GM19240 (cell line): ENCODE results near the gene PDZD2.
"Not testable (repeated sequence)": the region's sequence is repeated elsewhere in the genome, so short reads cannot be mapped to it uniquely, and the experiment has no call there.

Experiments used
- DNase-seq: peaks from one replicate; pipeline ENCODE4 v3.0.0; 2011; ENCODE audit warnings: low spot score; ENCODE audit not compliant: insufficient read length

The PDZD2 gene

DNA sequence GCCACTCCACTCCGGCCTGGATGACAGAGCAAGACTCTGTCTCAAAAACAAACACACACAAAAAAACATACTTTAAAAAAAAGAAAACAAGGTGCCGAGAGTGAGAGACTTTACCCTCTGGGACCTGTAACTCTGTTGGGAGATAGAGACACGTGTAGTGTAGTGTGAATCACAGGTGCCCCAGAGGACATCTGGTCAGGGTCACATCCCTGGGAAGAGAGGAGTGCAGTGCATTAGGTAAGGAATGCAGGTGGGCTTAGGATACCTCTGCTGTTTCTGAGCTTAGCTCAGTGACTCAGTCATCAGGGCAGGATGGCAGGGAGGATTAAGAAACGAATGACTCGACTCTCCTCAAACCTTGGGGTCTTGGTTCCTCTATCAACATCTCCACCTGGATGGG lies 360.5 kb downstream of the PDZD2 start:
- no peak for DNase-seq

DNA sequence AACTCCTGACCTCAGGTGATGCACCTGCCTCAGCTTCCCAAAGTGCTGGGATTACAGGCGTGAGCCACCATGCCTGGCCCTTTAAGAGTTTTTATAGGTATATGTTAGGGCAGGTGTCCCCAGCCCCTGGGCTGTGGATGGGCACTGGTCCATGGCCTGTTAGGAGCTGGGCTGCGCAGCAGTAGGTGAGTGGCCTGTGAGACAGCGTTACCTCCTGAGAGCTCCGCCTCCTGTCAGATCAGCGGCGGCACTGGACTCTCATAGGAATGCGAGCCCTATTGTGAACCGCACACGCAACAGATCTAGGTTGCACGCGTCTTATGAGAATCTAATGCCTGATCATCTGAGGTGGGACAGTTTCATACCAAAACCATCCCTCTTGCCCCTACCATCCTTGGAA lies 361.8 kb downstream of the PDZD2 start:
- DNase-seq: no peak

DNA sequence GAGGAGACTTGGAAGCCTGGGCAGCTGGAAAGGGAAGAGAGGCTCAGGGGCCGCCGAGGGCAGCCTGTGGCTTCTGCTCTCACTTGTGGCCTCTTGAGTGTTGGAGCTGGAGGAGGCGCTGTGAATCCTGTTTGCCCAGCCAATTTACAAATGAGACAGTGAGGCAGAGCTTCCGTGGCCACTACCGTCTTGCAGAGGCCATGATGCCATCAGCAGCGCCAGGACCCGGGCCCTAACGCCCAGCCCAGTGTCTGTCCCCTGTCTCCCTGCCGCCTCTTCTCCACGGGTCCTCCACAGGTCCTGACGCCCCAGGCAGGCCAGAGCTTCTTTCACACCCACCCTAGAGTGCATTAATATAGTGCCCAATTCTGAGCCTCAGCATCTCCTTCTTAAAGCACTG lies 362.4 kb downstream of the PDZD2 start:
- DNase-seq: no peak

DNA sequence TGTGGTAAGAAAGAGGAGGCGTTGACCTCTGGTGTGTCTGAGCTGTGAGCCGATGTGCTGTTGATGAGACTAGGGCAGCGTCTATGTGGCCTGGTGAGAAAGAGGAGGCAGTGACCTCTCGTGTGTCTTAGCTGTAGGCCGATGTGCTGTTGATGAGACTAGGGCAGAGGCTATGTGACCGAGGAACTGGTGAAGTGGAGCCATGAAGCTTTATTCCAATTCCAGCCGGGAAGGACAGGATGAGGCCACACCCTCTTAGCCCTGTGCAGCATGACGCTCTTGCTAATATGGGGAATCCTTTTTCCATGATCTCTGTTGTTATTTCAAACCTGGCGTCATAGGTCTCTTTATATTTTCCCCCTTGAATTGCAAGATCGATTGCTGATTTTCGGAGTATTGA lies 362.8 kb downstream of the PDZD2 start:
- no peak for DNase-seq

DNA sequence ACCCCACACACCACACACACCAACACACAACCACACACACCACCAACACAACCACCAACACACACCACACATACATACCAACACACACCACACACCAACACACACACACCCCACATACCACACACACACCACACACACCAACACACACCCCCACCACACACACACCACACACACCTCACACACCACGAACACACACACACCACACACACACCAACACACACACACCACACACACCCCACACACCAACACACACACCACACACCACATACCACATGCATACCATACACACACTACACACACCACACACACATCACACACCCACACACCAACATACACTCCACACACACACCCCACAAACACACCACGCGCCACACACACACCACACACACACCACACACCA lies 363.8 kb downstream of the PDZD2 start:
- DNase-seq: no peak

DNA sequence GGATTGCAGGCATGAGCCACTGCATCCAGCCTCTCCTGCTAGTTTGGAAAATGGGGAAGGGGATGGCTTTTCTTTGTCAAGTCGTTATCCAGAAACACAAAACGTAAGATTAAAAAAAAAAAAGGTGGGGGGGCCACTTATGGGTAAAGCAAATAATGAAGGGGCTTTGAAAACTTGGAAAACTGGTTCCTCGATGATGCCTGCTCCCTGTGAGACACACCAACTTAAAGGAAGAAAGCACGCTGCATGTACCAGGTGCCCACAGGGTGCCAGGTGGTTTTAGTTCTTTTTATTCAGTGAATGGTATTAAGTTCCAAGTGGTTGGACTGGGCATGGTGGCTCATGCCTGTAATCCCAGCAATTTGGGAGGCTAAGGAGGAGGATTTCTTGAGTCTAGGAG lies 365.1 kb downstream of the PDZD2 start:
- DNase-seq: no peak

DNA sequence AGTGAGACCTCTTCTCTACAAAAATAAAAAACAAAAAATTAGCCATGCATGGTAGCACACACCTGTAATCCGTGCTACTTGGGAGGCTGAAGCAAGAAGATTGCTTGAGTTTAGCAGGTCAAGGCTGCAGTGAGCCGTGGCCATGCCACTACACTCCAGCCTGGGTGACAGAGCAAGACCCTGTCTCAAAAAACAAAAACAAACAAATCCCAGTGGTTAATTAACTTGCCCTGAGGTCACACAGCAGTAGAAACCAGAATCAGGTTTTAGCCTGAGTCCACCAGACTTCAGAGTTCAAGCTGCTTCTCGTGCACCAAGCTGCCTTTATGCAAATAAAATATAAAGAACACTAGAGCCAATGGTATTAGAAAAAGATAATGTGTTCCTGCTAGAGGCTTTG lies 365.5 kb downstream of the PDZD2 start:
- DNase-seq: no peak

DNA sequence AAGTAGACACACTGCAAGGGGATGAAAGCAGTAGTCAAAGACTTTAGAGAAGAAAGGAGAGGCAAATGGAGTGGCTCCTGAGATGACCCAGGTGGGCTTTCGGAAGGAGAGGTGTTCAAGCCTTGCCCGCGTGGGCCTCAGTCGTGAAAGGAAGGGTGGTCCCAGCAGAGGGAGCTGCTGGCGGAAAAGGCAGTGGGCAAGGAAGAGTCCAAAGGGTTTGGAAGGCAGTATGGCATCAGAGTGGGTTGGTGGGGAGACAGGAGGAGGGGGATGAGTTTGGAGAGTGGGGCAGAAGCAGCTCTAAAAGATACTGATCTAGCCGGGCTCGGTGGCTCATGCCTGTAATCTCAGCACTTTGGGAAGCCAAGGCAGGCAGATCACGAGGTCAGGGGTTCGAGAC lies 369.8 kb downstream of the PDZD2 start:
- no peak for DNase-seq

DNA sequence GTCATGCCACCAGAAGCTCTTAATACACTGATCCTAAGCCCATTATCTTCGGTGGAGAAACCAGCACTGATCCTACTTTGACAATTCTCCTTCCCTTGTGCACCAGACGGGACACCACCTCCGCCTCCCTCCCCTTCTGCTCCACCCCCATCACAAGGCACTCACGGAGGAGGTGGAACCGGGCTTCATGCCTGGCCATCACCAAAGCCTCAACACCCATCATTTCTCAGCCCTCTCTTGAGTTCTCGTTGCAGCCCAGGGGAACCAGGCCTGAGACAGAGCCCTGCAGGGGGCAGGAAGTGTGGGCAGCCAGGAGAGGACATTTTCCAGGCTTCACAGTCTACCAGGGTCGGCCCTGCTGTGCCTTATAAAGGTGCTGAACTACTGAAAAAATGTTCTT lies 374.7 kb downstream of the PDZD2 start:
- DNase-seq: no peak

DNA sequence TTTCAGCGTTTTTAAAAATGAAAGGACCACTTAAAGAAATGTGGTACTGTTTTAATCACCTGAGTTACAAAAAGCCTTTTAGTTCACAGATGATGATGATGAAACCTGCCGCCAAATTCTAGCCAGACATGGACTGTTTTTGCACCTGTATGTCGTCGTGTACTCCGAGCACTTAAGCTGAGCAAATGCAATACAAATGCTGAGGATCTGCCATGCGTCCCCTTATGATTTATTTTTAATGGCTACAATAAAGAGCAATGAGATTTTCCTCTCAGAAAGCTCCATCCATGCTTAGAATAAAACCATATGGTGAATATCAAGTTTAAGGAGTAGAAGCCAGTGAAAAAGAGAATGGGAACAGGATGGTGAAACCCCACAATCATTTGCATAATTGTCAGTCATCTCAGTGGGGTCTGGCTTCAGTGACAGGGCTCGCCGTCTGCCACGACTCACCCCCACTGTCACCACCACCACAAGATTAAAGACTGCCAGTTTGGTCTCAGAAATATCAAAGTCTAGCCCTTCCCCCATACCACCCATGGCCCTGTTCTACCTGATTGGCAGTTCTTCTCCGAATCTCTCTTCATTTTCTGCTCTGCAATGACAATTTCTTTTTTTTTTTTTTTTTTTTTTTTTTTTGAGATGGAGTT lies 375.3 kb downstream of the PDZD2 start:
- no peak for DNase-seq

DNA sequence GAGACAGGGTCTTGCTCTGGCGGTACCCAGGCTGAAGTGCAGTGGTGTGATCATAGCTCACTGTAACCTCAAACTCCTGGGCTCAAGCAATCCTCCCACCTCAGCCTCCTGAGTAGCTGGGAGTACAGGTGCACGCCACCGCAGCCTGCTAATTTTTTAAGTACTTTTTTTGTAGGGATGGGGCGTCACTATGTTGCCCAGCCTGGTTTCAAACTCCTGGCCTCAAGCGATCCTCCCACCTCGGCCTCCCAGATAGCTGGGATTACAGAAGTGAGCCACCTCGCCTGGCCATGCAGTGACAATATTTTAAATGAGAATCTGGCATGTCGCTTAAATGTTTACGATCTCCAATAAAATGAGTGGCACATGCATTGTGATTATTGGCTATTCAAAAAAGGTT lies 376.3 kb downstream of the PDZD2 start:
- DNase-seq: not testable (repeated sequence)

DNA sequence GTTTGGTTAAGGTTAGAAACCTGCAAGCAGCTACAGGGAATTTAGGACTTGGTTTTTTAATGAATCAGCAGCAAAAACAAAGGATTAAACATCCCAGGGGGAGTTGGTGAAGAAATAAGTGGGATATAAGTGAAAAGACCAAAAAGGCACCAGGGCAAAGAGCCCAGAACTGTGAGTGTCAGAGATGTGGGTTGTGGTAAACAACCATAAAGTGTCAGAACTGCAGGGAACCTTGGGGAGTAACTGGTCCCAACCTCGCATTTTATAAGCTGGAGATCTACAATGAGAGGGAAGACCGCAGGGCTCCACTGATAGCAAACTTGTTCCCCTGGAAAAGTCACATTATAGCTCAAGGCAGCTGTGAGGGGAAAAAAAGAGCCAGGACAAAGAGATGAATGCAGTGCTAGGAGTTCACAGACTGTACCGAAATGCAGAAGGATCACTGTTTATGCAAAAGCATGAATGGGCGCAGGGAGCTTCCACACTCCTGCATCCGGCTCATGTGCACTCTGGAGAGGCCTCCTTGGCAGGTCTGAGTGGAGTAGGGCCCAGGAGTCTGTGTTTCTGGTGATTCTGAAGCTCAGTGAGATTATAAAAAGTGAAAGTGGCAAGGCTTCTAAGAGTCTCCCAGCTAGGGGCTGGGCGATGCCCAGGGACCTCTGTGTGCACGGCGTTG lies 378.9 kb downstream of the PDZD2 start:
- no peak for DNase-seq

DNA sequence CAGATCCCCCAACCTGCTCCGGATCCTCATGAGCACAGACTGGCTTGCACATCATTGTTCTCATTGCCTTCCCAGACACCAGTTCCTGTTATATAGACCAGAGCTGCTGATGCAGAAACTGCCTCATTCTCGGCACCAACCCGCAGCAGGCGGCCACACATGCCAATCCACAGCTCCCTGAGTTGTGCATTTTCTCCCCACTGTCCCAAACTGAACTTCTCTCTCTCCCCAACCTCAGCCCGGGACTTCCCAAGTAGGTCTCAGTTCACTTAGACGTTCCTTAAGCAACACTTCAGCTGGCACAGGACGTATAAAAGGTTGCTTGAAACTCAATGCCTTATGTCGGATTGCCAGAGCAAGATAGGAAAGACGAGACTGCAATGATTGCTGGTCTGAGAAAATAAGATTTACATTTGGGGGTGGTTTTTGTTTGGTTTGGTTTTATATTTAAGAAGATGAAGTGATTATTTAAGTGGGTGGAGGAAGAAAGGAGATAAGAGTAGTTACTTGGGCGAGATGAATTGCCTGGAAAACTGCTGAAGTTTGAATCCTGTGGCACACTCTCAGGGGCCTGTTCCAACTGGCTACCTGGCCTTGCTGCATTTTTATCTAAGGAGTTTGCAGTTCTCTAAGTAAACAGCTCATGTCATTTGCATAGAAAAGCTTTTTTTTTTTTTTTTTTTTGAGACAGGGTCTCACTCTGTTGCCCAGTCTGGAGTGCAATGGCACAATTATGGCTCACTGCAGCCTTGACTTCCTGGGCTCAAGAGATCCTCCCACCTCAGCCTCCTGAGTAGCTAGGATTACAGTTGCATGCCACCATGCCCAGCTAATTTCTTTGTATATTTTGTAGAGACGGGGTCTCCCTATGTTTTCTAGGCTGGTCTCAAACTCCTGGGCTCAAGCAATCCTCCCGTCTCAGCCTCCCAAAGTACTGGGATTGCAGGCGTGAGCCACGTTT lies 379.8 kb downstream of the PDZD2 start:
- no peak for DNase-seq

DNA sequence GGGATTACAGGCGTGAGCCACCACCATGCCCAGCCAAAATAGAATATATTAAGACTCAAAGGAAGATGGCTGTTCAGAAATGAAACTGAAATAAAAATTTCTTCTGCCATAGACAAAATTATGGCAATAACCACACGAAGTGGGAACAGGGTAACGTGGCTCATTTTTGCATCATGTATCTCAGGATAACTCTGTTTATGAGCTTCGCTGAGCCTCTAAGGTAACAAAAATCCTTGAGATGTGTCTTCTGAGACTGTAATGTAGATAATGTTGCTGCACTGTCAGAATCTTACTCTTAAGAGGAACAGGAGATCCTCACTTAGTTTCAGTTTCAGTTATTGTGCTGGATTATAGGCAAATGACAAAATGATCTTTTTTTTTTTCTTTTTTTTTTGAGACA lies 381.3 kb downstream of the PDZD2 start:
- DNase-seq: no peak

DNA sequence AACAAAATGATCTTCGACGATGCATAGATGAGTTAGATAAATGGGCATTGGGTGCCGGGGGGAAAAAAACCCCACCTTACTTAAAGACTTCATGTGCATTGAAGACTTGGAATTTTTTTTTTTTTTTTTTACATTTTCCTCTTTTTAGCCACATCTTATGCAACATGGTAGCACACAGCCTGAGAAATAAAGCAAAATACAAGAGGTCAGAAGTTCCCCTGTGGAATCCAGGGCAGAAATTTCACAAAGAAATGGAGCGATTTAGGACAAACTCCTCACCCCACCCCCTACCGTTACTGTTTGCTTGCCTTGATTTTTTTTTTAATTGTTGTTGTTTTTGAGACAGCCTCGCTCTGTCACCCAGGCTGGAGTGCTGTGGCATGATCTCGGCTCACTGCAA lies 382.0 kb downstream of the PDZD2 start:
- no peak for DNase-seq

DNA sequence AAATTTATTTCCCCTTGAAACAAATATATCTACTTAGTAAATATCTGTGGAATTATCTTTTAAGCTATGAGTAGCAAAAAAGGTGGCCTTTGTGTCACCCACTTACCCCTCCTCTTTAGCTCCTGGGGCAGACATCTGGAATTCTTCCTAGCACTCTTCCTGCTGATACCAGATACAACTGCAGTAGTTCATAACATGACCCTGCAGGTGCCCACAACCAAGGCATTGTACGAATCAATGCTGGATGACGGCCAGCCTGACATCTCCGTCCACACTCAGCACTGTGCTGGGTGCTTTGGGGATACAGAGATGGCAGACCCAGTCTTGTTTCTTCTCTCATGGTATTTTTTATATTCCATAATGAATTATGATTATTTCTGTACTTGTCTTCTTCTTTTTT lies 382.8 kb downstream of the PDZD2 start:
- no peak for DNase-seq

DNA sequence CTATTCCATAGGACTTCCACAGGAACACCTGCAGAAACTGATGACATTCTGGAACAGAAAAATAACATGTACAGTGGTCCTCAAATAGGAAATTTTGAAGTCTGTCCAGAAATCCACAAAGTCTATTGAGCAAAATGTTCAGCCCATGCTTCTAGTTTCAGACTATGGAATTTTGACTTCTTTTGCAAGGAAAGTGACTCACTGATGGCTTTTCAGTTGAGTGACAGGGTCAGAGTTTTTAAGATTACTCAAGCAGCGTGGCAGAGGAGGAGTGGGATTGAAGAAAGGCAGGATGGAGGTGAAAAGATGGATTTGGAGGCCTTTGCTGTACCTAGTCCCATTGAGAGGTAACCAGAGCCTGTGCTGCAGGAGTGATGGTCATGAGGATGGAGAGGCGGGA lies 383.7 kb downstream of the PDZD2 start:
- DNase-seq: no peak

DNA sequence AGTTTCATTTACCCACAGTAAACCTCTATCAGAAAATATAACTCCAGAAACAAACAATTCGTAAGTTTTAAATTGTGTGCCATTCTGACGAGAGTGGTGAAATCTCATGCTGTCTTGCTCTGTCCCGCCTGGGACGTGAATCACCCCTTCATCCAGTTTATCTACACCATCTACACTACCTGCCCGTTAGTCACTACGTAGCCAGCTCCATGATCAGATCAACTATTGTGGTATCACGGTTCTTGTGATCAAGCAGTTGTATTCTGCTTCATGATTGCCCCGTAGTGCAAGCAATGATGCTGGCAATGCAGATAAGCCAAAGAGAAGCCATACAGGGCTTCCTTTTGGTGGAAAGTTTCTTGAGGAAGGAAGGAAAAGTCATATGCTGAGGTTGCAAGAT lies 384.9 kb downstream of the PDZD2 start:
- DNase-seq: no peak

DNA sequence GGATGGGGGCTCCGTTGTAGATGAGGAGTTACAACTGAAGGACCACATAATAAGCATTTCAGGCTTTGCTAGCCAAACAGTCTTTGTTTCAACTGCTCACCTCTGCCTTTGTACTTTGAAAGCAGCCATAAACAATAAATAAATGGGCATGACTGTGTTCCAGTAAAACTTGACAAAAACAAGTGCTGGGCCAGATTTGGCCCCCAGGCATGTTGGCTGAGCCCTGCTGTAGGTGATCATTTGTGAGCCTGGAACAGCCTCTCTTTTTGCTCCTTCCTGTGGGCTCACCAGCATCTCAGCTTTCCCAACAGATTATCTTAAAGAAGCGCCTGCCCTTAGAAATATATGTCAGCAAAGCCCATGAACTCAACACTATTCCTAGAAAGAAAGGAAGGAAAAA lies 385.8 kb downstream of the PDZD2 start:
- no peak for DNase-seq

DNA sequence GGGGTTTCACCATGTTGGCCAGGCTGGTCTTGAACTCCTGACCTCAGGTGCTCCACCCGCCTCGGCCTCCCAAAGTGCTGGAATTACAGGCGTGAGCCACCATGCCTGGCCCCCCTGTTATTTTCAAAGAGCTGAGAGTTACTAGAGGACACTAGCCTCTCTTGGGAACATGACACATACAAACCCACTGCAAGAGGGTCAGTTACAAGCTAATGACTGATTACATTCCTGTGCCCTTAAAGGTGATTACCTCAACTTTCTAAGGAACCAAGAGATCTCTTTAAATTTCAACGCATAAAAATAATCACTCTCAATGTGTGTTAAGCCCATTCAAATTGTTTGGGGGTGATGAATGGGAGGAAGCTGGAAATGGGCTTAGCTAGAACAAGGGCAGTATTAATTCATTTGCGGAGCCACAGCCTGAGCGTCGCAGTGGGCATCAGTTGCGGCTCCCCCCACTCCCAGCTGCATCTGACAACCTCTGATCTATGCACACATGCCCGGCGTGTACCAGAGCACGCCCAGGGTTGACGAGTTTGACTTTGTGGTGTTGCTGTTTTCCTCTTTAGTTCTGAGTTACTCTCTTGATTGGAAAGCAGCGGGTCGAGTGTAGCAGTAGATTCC lies 388.3 kb downstream of the PDZD2 start:
- DNase-seq: no peak

DNA sequence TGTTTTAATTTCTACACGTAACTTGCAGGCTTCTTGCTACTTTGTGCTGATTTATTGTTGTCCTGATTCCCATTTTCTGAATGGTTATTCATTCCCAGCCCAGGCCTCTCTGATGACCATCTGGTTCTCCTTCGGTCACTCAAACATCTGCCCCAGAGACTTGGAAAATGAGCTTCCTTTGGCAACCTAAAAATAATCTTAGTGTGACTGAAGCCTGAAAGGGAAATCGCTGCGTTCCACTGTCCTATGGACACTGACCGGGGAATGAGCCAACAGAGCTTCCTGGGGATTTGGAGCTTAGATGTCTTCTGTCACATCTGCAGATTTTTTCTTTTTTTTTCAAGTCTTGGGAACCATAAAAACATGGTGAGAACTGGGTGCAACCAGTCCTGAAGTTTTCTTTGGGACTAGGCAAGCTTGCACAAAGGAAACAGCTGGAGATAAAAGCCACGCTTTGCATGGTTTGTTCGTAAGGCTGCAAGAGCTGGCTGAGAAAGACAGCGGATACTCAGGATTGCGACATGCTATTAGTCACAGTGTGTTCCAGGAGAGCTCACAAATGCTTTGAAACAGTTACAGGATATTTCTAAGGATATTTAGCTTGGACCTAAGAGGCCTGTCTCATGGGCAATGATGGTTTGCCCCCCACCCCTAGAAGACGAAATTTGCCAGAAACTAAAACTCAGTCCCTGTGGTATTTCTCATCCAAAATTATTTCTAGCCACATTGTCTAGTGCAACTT lies 389.0 kb downstream of the PDZD2 start:
- no peak for DNase-seq
